Memory B cell (primary cell): Measurements from ENCODE around the gene ARL2.
A peak's percentile ranks its signal among the peaks of the same experiment; 100 is the strongest.
"Not testable (repeated sequence)": the region's sequence is repeated elsewhere in the genome, so short reads cannot be mapped to it uniquely, and the experiment has no call there.

Experiments used
- ATAC-seq: fragments of 150-1000 bp; cut with Tn5 transposase; 2 replicates; pipeline ENCODE4 v1.10.0; 2021; ENCODE audit warnings: low read depth, mild to moderate bottlenecking, moderate library complexity
- DNase-seq, 2 donors: peaks; one replicate each; pipeline ENCODE4 v3.0.0; 2022; ENCODE audit warnings: low spot score in 2 of 2
- H3K27ac Mint-ChIP-seq: one replicate; pipeline ENCODE4 v1.8.0; 2022; ENCODE audit warnings: mild to moderate bottlenecking, moderate library complexity, mixed read lengths
- H3K27me3 Mint-ChIP-seq: one replicate; pipeline ENCODE4 v1.8.0; 2022; ENCODE audit warnings: mixed read lengths
- H3K36me3 Mint-ChIP-seq: one replicate; pipeline ENCODE4 v1.8.0; 2022; ENCODE audit warnings: mild to moderate bottlenecking, mixed read lengths
- H3K4me1 Mint-ChIP-seq: one replicate; pipeline ENCODE4 v1.8.0; 2022; ENCODE audit warnings: mixed read lengths
- H3K4me3 Mint-ChIP-seq: one replicate; pipeline ENCODE4 v1.8.0; 2022; ENCODE audit warnings: mild to moderate bottlenecking, moderate library complexity, mixed read lengths
- H3K9me3 Mint-ChIP-seq: one replicate; pipeline ENCODE4 v1.8.0; 2022; ENCODE audit warnings: mixed read lengths

Gene ARL2

GRCh38 chr11:65021003-65021402, 7.0 kb downstream of the ARL2 start:
- ATAC-seq (no peak), DNase-seq (no peak)
- Mint-ChIP-seq H3K36me3 (peaks cover 9% of the 10 kb centered on the region), H3K27ac (no peak overlapping the region), H3K4me3 (no peak overlapping the region), H3K27me3 (no peaks in the 10 kb centered on the region), H3K4me1 (peaks cover 10% of the 10 kb centered on the region), H3K9me3 (no peaks in the 10 kb centered on the region)

GRCh38 chr11:65021509-65021908, 7.5 kb downstream of the ARL2 start:
- H3K4me1 Mint-ChIP-seq, result peaks cover 5% of the 10 kb centered on the region
- no peak overlapping the region for H3K4me3 Mint-ChIP-seq
- ATAC-seq, result no peak
- no peak for DNase-seq
- peaks cover 6% of the 10 kb centered on the region for H3K36me3 Mint-ChIP-seq
- no peaks in the 10 kb centered on the region for H3K27me3 Mint-ChIP-seq
- H3K9me3 Mint-ChIP-seq, result no peaks in the 10 kb centered on the region
- no peak overlapping the region for H3K27ac Mint-ChIP-seq

DNA sequence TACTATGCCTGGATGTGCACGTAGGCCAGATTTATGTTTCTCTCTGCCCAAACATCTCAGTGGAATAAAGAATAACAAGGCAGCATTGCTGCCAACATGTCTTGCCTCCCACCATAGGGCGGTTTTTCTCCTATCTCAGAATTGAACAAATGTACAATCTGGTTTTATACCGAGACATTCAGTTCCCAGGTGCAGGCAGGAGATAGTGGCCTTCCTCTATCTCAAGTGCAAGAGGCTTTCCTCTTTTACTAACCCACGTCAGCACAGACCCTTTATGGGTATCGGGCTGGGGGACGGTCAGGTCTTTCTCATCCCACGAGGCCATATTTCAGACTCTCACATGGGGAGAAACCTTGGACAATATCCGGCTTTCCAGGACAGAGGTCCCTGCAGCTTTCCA, 9.5 kb downstream of the ARL2 start:
- ATAC-seq, DNase-seq: not testable (repeated sequence)

DNA sequence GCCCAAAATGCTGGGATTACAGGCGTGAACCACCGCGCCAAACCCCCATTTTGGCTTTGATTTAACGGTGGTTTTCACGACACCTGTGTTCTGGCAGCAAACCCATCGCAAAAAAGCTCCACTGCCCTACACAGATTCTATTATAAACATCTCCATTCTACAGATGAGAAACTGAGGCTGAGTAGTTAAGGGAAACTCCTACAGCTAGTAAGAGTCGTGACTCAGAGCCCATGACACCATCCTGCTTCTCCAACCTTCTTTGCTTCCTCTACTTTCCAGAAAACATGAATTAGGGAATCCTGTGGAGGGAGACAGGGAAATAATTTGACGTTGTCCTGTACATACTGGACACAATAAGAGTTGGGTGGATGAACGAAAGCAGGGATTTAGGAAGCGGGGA, 12.8 kb downstream of the ARL2 start:
- peaks cover 12% of the 10 kb centered on the region for H3K4me1 Mint-ChIP-seq
- peaks cover 4% of the 10 kb centered on the region for H3K36me3 Mint-ChIP-seq
- H3K4me3 Mint-ChIP-seq, result peak overlapping the region; percentile 82
- DNase-seq (no peak), ATAC-seq (no peak)
- H3K27me3 Mint-ChIP-seq, result no peaks in the 10 kb centered on the region
- no peaks in the 10 kb centered on the region for H3K9me3 Mint-ChIP-seq
- H3K27ac Mint-ChIP-seq, result peak overlapping the region; percentile 64

More for the DNA sequence above, 9.5 kb downstream of the ARL2 start:
- H3K9me3 Mint-ChIP-seq, H3K27me3 Mint-ChIP-seq, H3K4me3 Mint-ChIP-seq, H3K4me1 Mint-ChIP-seq, H3K27ac Mint-ChIP-seq, H3K36me3 Mint-ChIP-seq: not testable (repeated sequence)

DNA sequence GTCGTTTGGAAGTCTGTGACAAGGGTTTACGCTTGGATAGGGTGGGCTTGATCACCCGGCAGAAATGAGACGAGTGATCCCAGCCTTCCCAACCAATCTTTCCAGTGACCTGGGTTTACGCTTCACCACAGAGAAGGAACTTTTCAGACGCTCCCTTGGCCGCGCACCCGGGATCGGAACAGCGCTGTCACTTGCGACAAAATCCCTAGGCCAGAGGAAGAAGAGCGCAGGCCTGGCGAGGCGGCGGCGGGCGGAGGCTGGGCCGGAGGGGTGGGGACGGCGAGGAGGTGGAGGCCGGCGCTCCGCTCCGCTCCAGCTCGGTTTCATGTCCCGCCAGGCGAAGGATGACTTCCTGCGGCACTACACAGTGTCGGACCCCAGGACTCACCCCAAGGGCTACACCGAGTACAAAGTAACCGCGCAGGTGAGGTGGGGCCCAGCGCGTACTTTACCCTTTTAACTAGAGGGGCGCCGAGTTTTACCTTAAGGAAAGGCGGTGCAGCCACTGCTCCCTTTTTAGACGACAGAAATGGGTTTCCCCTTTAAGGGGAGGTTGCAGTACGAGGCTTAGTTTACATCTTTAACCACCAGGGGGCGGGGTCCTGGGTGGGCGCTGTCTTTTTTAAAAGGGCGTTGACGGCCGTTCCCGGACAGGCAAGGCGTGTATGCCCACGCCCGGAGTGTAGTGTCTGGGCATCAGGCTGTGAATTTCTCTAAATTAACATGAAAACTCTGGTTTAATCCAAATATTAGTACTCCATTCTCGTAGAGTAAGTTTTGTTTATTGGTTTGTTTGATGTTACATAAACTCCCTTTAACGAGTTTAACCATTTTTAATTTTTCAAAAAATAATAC, 13.5 kb downstream of the ARL2 start, which contains the start of gene SNX15:
Gene SNX15 (plus strand): TSS at position 227 of the 855 bp plus-strand sequence. CDS start 99 bp downstream, at position 326.
- peak within 1 kb of the TSS; percentile 82 for H3K4me3 Mint-ChIP-seq
- ATAC-seq (peak; percentile 87), DNase-seq (peak; percentile 80 to 94)
- H3K27me3 Mint-ChIP-seq, result no peaks in the 10 kb centered on the region
- peaks cover 12% of the 10 kb centered on the region for H3K4me1 Mint-ChIP-seq
- peak within 1 kb of the TSS; percentile 64 for H3K27ac Mint-ChIP-seq
- H3K9me3 Mint-ChIP-seq, result no peaks in the 10 kb centered on the region
- H3K36me3 Mint-ChIP-seq, result no peaks in the 10 kb centered on the region

- ATAC-seq (no peak), DNase-seq (no peak)
- H3K27me3 Mint-ChIP-seq, result no peaks in the 10 kb centered on the region
- H3K4me3 Mint-ChIP-seq, result no peak overlapping the region
- peaks cover 7% of the 10 kb centered on the region for H3K36me3 Mint-ChIP-seq
- H3K4me1 Mint-ChIP-seq, result peaks cover 7% of the 10 kb centered on the region
- H3K9me3 Mint-ChIP-seq, result no peaks in the 10 kb centered on the region
- no peak overlapping the region for H3K27ac Mint-ChIP-seq
Measured at GRCh38 chr11:65032216-65032615, 18.3 kb downstream of the ARL2 start.

DNA sequence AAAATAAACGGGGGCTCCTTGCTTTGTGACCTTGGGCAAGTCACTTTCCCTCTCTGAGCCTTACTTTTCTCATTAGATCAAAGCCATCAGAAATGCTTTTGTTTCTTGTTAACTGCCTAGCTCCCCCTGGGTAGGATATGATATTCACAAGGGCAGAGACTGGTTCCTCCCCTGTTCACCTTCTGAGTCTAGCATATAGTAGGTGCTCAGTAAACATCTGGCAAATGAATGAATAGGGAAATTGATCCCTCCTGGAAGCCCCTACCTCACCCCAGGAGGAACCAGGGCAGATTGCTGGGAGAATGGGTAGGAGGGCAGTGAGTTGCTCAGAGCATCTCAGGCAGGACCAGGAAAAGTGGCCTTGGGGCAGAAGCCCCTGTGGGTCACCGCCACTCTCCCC, 20.5 kb downstream of the ARL2 start:
- no peak for ATAC-seq

GRCh38 chr11:65035579-65035978, 21.6 kb downstream of the ARL2 start:
- ATAC-seq (no peak), DNase-seq (no peak)
- no peak overlapping the region for H3K4me3 Mint-ChIP-seq
- H3K27me3 Mint-ChIP-seq, result no peaks in the 10 kb centered on the region
- H3K9me3 Mint-ChIP-seq, result no peaks in the 10 kb centered on the region
- peaks cover 4% of the 10 kb centered on the region for H3K4me1 Mint-ChIP-seq
- H3K27ac Mint-ChIP-seq, result no peak overlapping the region
- H3K36me3 Mint-ChIP-seq, result peaks cover 9% of the 10 kb centered on the region

More for the DNA sequence above, 20.5 kb downstream of the ARL2 start:
- no peak overlapping the region for H3K27ac Mint-ChIP-seq
- H3K27me3 Mint-ChIP-seq, result no peaks in the 10 kb centered on the region
- no peak for DNase-seq
- H3K9me3 Mint-ChIP-seq, result no peaks in the 10 kb centered on the region
- peaks cover 9% of the 10 kb centered on the region for H3K36me3 Mint-ChIP-seq
- peaks cover 4% of the 10 kb centered on the region for H3K4me1 Mint-ChIP-seq
- H3K4me3 Mint-ChIP-seq, result no peak overlapping the region

GRCh38 chr11:65036931-65037330, 23.0 kb downstream of the ARL2 start:
- ATAC-seq, result no peak
- H3K27ac Mint-ChIP-seq, result no peak overlapping the region
- H3K27me3 Mint-ChIP-seq, result no peaks in the 10 kb centered on the region
- H3K4me3 Mint-ChIP-seq, result no peak overlapping the region
- DNase-seq, result no peak
- no peaks in the 10 kb centered on the region for H3K9me3 Mint-ChIP-seq
- peaks cover 7% of the 10 kb centered on the region for H3K4me1 Mint-ChIP-seq
- H3K36me3 Mint-ChIP-seq, result peaks cover 9% of the 10 kb centered on the region

DNA sequence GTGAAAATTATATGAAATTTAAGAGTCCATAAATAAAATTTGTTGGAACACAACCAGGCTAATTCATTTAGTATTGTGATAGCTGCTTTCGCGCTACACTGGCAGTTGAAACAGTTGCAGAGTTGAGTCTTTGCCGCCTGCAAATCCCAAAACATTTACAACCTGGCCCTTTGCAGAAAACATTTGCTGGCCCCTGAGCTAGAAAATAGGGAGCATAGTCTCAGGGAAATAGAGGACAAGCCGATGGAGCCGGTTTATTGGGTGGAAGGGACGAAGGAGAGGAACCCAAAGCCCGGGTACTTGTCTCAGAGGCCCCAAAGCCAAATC, 26.5 kb downstream of the ARL2 start:
- Mint-ChIP-seq H3K36me3 (peaks cover 8% of the 10 kb centered on the region), H3K4me1 (peaks cover 7% of the 10 kb centered on the region), H3K27ac (peak overlapping the region; percentile 82), H3K9me3 (no peaks in the 10 kb centered on the region), H3K4me3 (peak overlapping the region; percentile 96), H3K27me3 (no peaks in the 10 kb centered on the region)
- no peak for DNase-seq
- ATAC-seq, result no peak

GRCh38 chr11:65040847-65041622, 27.1 kb downstream of the ARL2 start, which contains the start of gene SAC3D1:
Gene SAC3D1, plus strand, starts transcription at chr11:65041210. Its CDS starts 83 bp downstream, at chr11:65041293.
- Mint-ChIP-seq H3K27ac (peak within 1 kb of the TSS; percentile 82), H3K4me3 (peak within 1 kb of the TSS; percentile 96), H3K36me3 (peaks cover 8% of the 10 kb centered on the region)

DNA sequence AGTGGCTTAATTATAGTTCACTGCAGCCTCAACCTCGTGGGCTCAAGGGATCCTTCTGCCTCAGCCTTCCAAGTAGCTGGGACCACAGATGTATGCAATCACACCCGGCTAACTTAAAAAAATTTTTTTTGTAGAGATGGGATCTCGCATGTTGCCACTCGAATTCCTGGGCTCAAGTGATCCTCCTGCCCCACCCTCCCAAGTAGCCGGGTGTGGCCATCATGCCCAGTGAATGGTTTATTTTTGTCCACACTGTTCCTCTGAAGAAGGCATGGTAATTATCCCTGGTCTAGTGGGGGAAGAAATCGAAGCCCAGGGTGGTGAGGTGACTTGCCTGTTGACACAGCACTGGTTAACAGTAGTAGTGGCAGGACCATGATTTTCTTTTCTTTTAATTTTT, 28.9 kb downstream of the ARL2 start:
- H3K27ac Mint-ChIP-seq, result no peak overlapping the region
- no peak for ATAC-seq
- H3K9me3 Mint-ChIP-seq, result no peaks in the 10 kb centered on the region
- H3K4me3 Mint-ChIP-seq, result peak overlapping the region; percentile 83
- H3K27me3 Mint-ChIP-seq, result peaks cover 2% of the 10 kb centered on the region
- H3K4me1 Mint-ChIP-seq, result peaks cover 18% of the 10 kb centered on the region
- DNase-seq, result no peak
- peaks cover 4% of the 10 kb centered on the region for H3K36me3 Mint-ChIP-seq

More at GRCh38 chr11:65040847-65041622, 27.1 kb downstream of the ARL2 start, which contains the start of gene SAC3D1:
- DNase-seq (peak; percentile 74 to 85), ATAC-seq (peak; percentile 87)
- peaks cover 7% of the 10 kb centered on the region for H3K4me1 Mint-ChIP-seq
- no peaks in the 10 kb centered on the region for H3K27me3 Mint-ChIP-seq
- H3K9me3 Mint-ChIP-seq, result no peaks in the 10 kb centered on the region

- H3K27me3 Mint-ChIP-seq, result peaks cover 2% of the 10 kb centered on the region
- DNase-seq, result no peak
Measured at GRCh38 chr11:65043881-65044501, 30.0 kb downstream of the ARL2 start.

GRCh38 chr11:65045061-65045460, 31.1 kb downstream of the ARL2 start:
- H3K36me3 Mint-ChIP-seq, result peaks cover 4% of the 10 kb centered on the region
- no peak for ATAC-seq
- H3K4me1 Mint-ChIP-seq, result peaks cover 16% of the 10 kb centered on the region

More at GRCh38 chr11:65043881-65044501, 30.0 kb downstream of the ARL2 start:
- no peak for ATAC-seq
- Mint-ChIP-seq H3K36me3 (peaks cover 4% of the 10 kb centered on the region), H3K9me3 (no peaks in the 10 kb centered on the region), H3K4me3 (no peak overlapping the region), H3K27ac (peak overlapping the region; percentile 6), H3K4me1 (peaks cover 16% of the 10 kb centered on the region)

More at GRCh38 chr11:65045061-65045460, 31.1 kb downstream of the ARL2 start:
- Mint-ChIP-seq H3K9me3 (no peaks in the 10 kb centered on the region), H3K27ac (no peak overlapping the region), H3K27me3 (peaks cover 2% of the 10 kb centered on the region), H3K4me3 (no peak overlapping the region)
- DNase-seq, result no peak
